Smooth muscle cell (in vitro differentiated cells): ENCODE results near the gene CRIP1. TPM values are rescaled to one million over a fixed set of nuclear protein-coding genes. Genes with fewer than 3 reads are reported as not detected.

Experiments used
- DNase-seq: peaks from one replicate; lab custom pipeline; 2025; ENCODE audit not compliant: unreplicated experiment; lab: John Stamatoyannopoulos, UW
- H2AFZ ChIP-seq: fragments of 200-600 bp; sonication (generic); 2 replicates; pipeline ENCODE4 v1.6.0; 2016; ENCODE audit warnings: antibody characterized with exemption, low read depth, mild to moderate bottlenecking
- H3F3A ChIP-seq: fragments of 200-600 bp; sonication (generic); 2 replicates; pipeline ENCODE4 v1.6.0; 2017; ENCODE audit warnings: antibody characterized with exemption, low read depth
- H3K27ac ChIP-seq: fragments of 200-600 bp; sonication (generic); 2 replicates; pipeline ENCODE4 v1.5.1; 2016; ENCODE audit warnings: low read depth, mild to moderate bottlenecking
- H3K27me3 ChIP-seq: fragments of 200-600 bp; sonication (generic); 2 replicates; pipeline ENCODE4 v1.6.1; 2016; ENCODE audit warnings: low read depth, mild to moderate bottlenecking
- H3K36me3 ChIP-seq: fragments of 200-600 bp; sonication (generic); 2 replicates; pipeline ENCODE4 v1.5.1; 2016; ENCODE audit warnings: low read depth
- H3K4me1 ChIP-seq: fragments of 200-600 bp; sonication (generic); 2 replicates; pipeline ENCODE4 v1.5.1; 2016; ENCODE audit warnings: low read depth
- H3K4me2 ChIP-seq: fragments of 200-600 bp; sonication (generic); 2 replicates; pipeline ENCODE4 v1.6.0; 2016; ENCODE audit warnings: mild to moderate bottlenecking
- H3K4me3 ChIP-seq: fragments of 200-600 bp; sonication (generic); 2 replicates; pipeline ENCODE4 v1.5.1; 2016; ENCODE audit warnings: mild to moderate bottlenecking
- H3K79me2 ChIP-seq: fragments of 200-600 bp; sonication (generic); 2 replicates; pipeline ENCODE4 v1.6.0; 2016; ENCODE audit warnings: low read depth, mild to moderate bottlenecking
- H3K9ac ChIP-seq: fragments of 200-600 bp; sonication (generic); 2 replicates; pipeline ENCODE4 v1.6.0; 2016; ENCODE audit warnings: low read depth
- H3K9me3 ChIP-seq: fragments of 200-600 bp; sonication (generic); replicated peaks from 2 replicates; pipeline ENCODE4 v1.5.1; 2016; ENCODE audit warnings: low read depth
- H4K20me1 ChIP-seq: fragments of 200-600 bp; sonication (generic); 2 replicates; pipeline ENCODE4 v1.6.0; 2016; ENCODE audit warnings: low read depth
- WGBS: methylation state at CpG from one replicate; pipeline ENCODE4 v1.1.7; 2016; ENCODE audit warnings: low lambda C conversion rate; 5-methylcytosine and 5-hydroxymethylcytosine counted together
- polyA plus RNA-seq: library from polyadenylated mRNA; unstranded; fragments of >200 nt; fragmentation: Nextera tagmentation; extraction: Ambion mirVana; gene quantifications from 2 replicates; pipeline ENCODE4 v1.2.1, GENCODE V29; 2016
- total RNA-seq: library from RNA; depleted of rRNA; stranded (reverse); fragments of >200 nt; gene quantifications from 2 replicates; pipeline ENCODE4 v1.2.3, GENCODE V29; 2014
- TF ChIP-seq, protein P1 (sequence below): fragments of 200-600 bp; sonication (generic); IDR thresholded peaks from 2 replicates; pipeline ENCODE4 v1.5.1; 2017; ENCODE audit warnings: borderline replicate concordance, mild to moderate bottlenecking, antibody characterized with exemption; ENCODE audit not compliant: insufficient read depth, poor library complexity, severe bottlenecking

CRIP1 gene
- total and polyA plus RNA-seq, 2 experiments from 2014 or later: 4.9 to 31.8 TPM

DNA sequence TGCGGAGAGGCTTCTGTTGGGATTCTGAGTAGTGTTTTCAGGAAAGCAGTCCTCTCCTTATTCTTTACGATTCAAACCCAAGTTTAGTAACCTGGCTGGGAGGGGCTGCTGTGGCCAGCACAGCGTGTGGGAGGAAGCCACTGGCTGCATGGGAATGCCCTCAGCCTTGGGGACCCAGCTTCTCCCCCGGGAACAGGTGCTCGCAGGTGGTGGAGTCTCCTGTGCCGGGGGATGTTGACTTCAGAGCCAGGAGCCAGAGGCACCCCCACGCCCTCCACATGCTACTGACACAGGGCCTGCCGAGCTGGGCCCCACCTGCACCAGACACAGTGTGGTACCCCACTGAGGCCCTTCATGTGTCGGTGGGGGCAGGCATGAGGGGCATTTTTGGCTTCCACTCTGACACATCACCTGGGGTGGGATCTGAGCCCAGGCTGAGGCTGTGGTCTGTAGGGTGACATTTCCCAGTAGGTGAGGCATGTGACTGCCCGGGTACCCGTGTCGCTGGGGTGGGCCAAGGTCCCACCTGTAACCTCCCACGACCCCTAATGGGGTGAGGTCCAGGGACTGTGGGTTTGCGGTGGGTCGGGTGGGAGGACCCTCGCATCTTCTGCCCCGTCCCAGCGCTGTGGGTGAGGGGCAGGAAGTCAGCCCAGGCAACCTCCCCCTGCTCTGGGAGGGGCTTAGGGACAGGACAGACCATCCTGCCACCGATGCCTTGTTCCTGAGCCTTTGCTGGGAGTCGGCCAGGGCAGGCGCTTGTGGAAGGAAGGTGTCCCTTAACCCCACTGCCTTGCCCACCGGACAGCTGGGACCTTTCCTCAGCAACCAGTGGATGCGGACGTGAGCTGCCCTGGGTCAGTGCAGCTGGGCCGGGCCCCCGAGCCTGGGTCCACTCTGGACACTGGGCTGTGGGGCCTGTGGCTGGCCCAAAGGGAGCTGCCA lies 40.5 kb upstream of the CRIP1 start:
- WGBS: 98% methylated on average over 26 of the region's 26 CpGs
- Histone ChIP-seq H2AFZ (no peak overlapping the region), H3K9me3 (no peaks in the 10 kb centered on the region), H3K4me2 (no peak overlapping the region), H3K4me1 (no peaks in the 10 kb centered on the region), H3K9ac (no peak overlapping the region), H3K36me3 (no peaks in the 10 kb centered on the region), H4K20me1 (peaks cover 55% of the 10 kb centered on the region), H3F3A (no peaks in the 10 kb centered on the region), H3K4me3 (no peak overlapping the region), H3K79me2 (peaks cover 5% of the 10 kb centered on the region), H3K27ac (no peak overlapping the region), H3K27me3 (no peaks in the 10 kb centered on the region)
- DNase-seq: no peak
- TF ChIP-seq, protein P1, sequence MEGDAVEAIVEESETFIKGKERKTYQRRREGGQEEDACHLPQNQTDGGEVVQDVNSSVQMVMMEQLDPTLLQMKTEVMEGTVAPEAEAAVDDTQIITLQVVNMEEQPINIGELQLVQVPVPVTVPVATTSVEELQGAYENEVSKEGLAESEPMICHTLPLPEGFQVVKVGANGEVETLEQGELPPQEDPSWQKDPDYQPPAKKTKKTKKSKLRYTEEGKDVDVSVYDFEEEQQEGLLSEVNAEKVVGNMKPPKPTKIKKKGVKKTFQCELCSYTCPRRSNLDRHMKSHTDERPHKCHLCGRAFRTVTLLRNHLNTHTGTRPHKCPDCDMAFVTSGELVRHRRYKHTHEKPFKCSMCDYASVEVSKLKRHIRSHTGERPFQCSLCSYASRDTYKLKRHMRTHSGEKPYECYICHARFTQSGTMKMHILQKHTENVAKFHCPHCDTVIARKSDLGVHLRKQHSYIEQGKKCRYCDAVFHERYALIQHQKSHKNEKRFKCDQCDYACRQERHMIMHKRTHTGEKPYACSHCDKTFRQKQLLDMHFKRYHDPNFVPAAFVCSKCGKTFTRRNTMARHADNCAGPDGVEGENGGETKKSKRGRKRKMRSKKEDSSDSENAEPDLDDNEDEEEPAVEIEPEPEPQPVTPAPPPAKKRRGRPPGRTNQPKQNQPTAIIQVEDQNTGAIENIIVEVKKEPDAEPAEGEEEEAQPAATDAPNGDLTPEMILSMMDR: no peak

DNA sequence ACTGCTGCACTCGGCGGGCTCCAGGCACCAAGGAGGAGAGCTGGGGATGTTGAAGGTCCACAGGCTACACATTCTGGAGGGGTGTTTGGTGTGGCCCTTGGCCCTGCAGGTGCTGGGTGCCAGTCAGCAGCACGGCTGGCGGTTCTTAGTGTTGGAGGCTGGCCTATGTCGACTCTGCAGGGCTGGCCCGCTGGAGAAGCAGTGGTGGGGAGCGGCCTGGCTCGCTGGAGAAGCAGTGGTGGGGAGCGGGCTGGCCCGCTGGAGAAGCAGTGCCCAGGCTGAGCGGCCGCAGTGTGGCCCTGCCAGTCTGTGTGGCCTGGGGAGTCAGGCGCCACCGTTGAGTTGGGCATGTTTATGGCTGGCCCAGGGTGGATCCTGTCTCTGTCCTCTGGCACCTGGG lies 39.7 kb upstream of the CRIP1 start:
- H2AFZ ChIP-seq: no peak overlapping the region
- no peak overlapping the region for H3K9ac ChIP-seq
- no peaks in the 10 kb centered on the region for H3K9me3 ChIP-seq
- H3K27ac ChIP-seq: no peak overlapping the region
- no peak overlapping the region for H3K4me2 ChIP-seq
- no peaks in the 10 kb centered on the region for H3K36me3 ChIP-seq
- no peaks in the 10 kb centered on the region for H3K27me3 ChIP-seq
- H3K4me1 ChIP-seq: no peaks in the 10 kb centered on the region
- no peaks in the 10 kb centered on the region for H3F3A ChIP-seq
- peaks cover 53% of the 10 kb centered on the region for H4K20me1 ChIP-seq
- H3K79me2 ChIP-seq: peaks cover 5% of the 10 kb centered on the region
- no peak for DNase-seq
- TF ChIP-seq, protein P1: no peak
- no peak overlapping the region for H3K4me3 ChIP-seq
- 95% methylated on average over 13 of the region's 14 CpGs for WGBS

DNA sequence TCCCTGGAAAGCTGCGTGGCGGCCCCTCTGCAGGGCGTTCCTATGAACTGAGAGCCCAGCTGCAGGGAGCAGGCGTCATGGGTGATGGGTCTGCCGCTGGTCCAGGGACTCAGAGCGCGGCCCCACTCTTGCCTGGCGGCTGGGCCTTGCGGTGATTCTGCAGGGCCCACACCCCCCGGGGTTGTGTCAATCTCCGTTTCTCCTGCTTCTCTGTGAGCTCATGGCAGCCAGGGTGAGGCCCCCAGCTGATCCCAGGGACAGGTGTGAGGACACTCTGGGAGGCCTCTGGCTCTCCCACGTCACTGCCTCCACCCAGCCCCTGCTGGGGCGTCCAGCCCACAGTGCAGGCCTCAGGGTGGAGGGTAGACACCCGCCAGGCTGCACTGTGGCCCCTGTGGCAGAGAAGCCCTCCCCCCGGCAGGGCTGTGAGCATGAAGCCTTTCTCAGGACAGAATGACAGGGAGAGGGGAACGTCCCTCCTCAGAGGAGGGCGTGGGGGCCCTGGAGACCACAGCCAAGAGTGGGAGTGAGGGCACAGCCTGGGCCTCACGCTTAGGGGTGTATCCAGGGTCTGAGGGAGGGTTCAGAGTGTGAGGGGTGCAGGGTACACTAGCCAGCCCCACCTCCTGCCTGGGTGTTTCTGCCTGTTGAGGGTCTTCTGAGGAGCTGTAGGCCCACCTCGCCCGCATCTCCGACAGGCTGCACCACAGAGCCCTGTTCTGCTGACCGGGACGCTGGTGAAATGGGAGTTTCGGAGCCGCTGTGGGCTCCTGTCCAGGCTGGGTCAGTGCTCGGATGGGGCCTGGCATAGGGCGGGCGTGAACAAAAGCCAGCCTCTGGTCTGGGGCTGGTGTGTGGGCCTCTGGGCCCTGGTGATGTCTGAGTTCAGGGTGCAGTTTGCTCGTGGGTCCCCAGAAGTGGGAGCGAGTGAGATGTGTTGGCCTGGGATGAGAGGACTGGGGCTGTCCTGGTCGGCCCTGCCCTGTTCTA lies 38.7 kb upstream of the CRIP1 start:
- Histone ChIP-seq H3K27me3 (no peaks in the 10 kb centered on the region), H3K27ac (no peak overlapping the region)

More for the DNA sequence above, 38.7 kb upstream of the CRIP1 start:
- Histone ChIP-seq H2AFZ (no peak overlapping the region), H3F3A (no peaks in the 10 kb centered on the region), H4K20me1 (peaks cover 53% of the 10 kb centered on the region), H3K4me3 (no peak overlapping the region), H3K36me3 (no peaks in the 10 kb centered on the region), H3K9me3 (no peaks in the 10 kb centered on the region), H3K79me2 (peaks cover 5% of the 10 kb centered on the region), H3K9ac (no peak overlapping the region), H3K4me1 (no peaks in the 10 kb centered on the region), H3K4me2 (no peak overlapping the region)
- DNase-seq: no peak
- TF ChIP-seq, protein P1: no peak
- WGBS: 96% methylated on average over 30 of the region's 31 CpGs
